Right forelimb (tissue), 1 donor: ENCODE data around the gene HOATZ.
A peak's percentile ranks its signal among the peaks of the same experiment; 100 is the strongest.

Experiments used
- DNase-seq: peaks from one replicate; pipeline ENCODE4 v3.0.0-alpha.2; 2018

The HOATZ gene

GRCh38 chr11:111523343-111523742 lies 8.8 kb downstream of the HOATZ start:
- DNase-seq, result no peak

- DNase-seq, result no peak
Measured at GRCh38 chr11:111524056-111524455, 9.5 kb downstream of the HOATZ start.

- no peak for DNase-seq
Measured at GRCh38 chr11:111525456-111525855, 10.9 kb downstream of the HOATZ start.

- no peak for DNase-seq
Measured at GRCh38 chr11:111526501-111526900, 11.9 kb downstream of the HOATZ start.

GRCh38 chr11:111527279-111527678 lies 12.7 kb downstream of the HOATZ start:
- no peak for DNase-seq

GRCh38 chr11:111528557-111528956 lies 14.0 kb downstream of the HOATZ start:
- DNase-seq, result no peak

- DNase-seq, result no peak
Measured at GRCh38 chr11:111530091-111530490, 15.5 kb downstream of the HOATZ start.

GRCh38 chr11:111531136-111531535 lies 16.6 kb downstream of the HOATZ start:
- no peak for DNase-seq

GRCh38 chr11:111531687-111532364 lies 17.2 kb downstream of the HOATZ start:
- DNase-seq, result no peak

GRCh38 chr11:111532365-111532709 lies 17.8 kb downstream of the HOATZ start:
- no peak for DNase-seq

- no peak for DNase-seq
Measured at GRCh38 chr11:111535281-111535680, 20.7 kb downstream of the HOATZ start.

GRCh38 chr11:111537336-111537860 lies 22.8 kb downstream of the HOATZ start:
- no peak for DNase-seq

- no peak for DNase-seq
Measured at GRCh38 chr11:111538407-111539114, 24.0 kb downstream of the HOATZ start.

- no peak for DNase-seq
Measured at GRCh38 chr11:111539426-111540113, 25.0 kb downstream of the HOATZ start.

GRCh38 chr11:111540114-111540936 lies 25.7 kb downstream of the HOATZ start, which contains the start of gene LAYN:
Gene LAYN (plus strand): TSS chr11:111540720. CDS start chr11:111540844, 124 bp downstream.
- DNase-seq, result peak; percentile 63

GRCh38 chr11:111540937-111541253 lies 26.3 kb downstream of the HOATZ start:
- DNase-seq, result no peak

GRCh38 chr11:111541254-111542061 lies 26.9 kb downstream of the HOATZ start:
- peak; percentile 76 for DNase-seq

- no peak for DNase-seq
Measured at GRCh38 chr11:111542606-111543275, 28.2 kb downstream of the HOATZ start.

GRCh38 chr11:111548525-111548924 lies 33.9 kb downstream of the HOATZ start:
- DNase-seq, result no peak

GRCh38 chr11:111549196-111549868 lies 34.8 kb downstream of the HOATZ start:
- no peak for DNase-seq

GRCh38 chr11:111549869-111550203 lies 35.3 kb downstream of the HOATZ start:
- no peak for DNase-seq
